H9 (cell line): ENCODE measurements around the gene LMF2. TPM values are rescaled to one million over a fixed set of nuclear protein-coding genes. Genes with fewer than 3 reads are reported as not detected.

Experiments
- DNase-seq: peaks from one replicate; pipeline ENCODE4 v3.0.0-alpha.2; 2017
- H2AFZ ChIP-seq: one replicate; pipeline ENCODE4 v1.6.1; 2013; ENCODE audit warnings: mild to moderate bottlenecking, low read length, control low read depth, moderate library complexity
- H2AK5ac ChIP-seq: 2 replicates; pipeline ENCODE4 v1.6.1; 2013; ENCODE audit warnings: low read length, control low read depth, mixed read lengths; ENCODE audit not compliant: insufficient read length
- H2BK120ac ChIP-seq: one replicate; pipeline ENCODE4 v1.6.1; 2013; ENCODE audit warnings: low read depth, mild to moderate bottlenecking, low read length, control low read depth, inconsistent platforms; ENCODE audit not compliant: poor library complexity, severe bottlenecking
- H2BK12ac ChIP-seq: 2 replicates; pipeline ENCODE4 v1.6.1; 2013; ENCODE audit warnings: low read length, control low read depth, mixed read lengths, low read depth; ENCODE audit not compliant: insufficient read length
- H2BK15ac ChIP-seq: 2 replicates; pipeline ENCODE4 v1.6.1; 2013; ENCODE audit warnings: low read depth, low read length, control low read depth
- H2BK20ac ChIP-seq: one replicate; pipeline ENCODE4 v1.6.1; 2013; ENCODE audit warnings: low read depth, mild to moderate bottlenecking, low read length, control low read depth, inconsistent platforms; ENCODE audit not compliant: poor library complexity, severe bottlenecking
- H2BK5ac ChIP-seq: 2 replicates; pipeline ENCODE4 v1.6.1; 2013; ENCODE audit warnings: low read length, control low read depth, mixed read lengths; ENCODE audit not compliant: insufficient read length
- H3K14ac ChIP-seq: 2 replicates; pipeline ENCODE4 v1.6.1; 2013; ENCODE audit warnings: low read length, control low read depth; ENCODE audit not compliant: insufficient read depth
- H3K18ac ChIP-seq: 2 replicates; pipeline ENCODE4 v1.6.1; 2013; ENCODE audit warnings: low read depth, mild to moderate bottlenecking, mixed read lengths, low read length, control low read depth; ENCODE audit not compliant: insufficient read length
- H3K23ac ChIP-seq: 2 replicates; pipeline ENCODE4 v1.6.1; 2013; ENCODE audit warnings: low read length, control low read depth, mixed read lengths, low read depth; ENCODE audit not compliant: insufficient read length
- H3K23me2 ChIP-seq: 2 replicates; pipeline ENCODE4 v1.6.1; 2013; ENCODE audit warnings: low read depth, mild to moderate bottlenecking, mixed read lengths, low read length, control low read depth; ENCODE audit not compliant: insufficient read length, poor library complexity, severe bottlenecking
- H3K27ac ChIP-seq: 2 replicates; pipeline ENCODE4 v1.5.1; 2013; ENCODE audit warnings: low read length, control low read depth, mixed read lengths, low read depth; ENCODE audit not compliant: insufficient read length
- H3K27me3 ChIP-seq: 2 replicates; pipeline ENCODE4 v1.6.1; 2013; ENCODE audit warnings: low read length, control low read depth, inconsistent platforms; ENCODE audit not compliant: insufficient read depth
- H3K4ac ChIP-seq: 2 replicates; pipeline ENCODE4 v1.6.1; 2013; ENCODE audit warnings: low read depth, mild to moderate bottlenecking, control low read depth, inconsistent platforms, low read length, moderate library complexity
- H3K4me1 ChIP-seq: 2 replicates; pipeline ENCODE4 v1.6.1; 2013; ENCODE audit warnings: low read length, control low read depth, inconsistent platforms; ENCODE audit not compliant: insufficient read depth
- H3K4me2 ChIP-seq: 2 replicates; pipeline ENCODE4 v1.6.1; 2013; ENCODE audit warnings: low read length, control low read depth, mixed read lengths; ENCODE audit not compliant: insufficient read length, insufficient read depth
- H3K56ac ChIP-seq: 2 replicates; pipeline ENCODE4 v1.6.1; 2013; ENCODE audit warnings: low read depth, mild to moderate bottlenecking, mixed read lengths, low read length, control low read depth; ENCODE audit not compliant: insufficient read length
- H3K79me1 ChIP-seq: 2 replicates; pipeline ENCODE4 v1.6.1; 2013; ENCODE audit warnings: low read depth, mild to moderate bottlenecking, moderate library complexity, low read length, control low read depth, inconsistent platforms; ENCODE audit not compliant: insufficient read depth, poor library complexity, severe bottlenecking
- H3K79me2 ChIP-seq: 2 replicates; pipeline ENCODE4 v1.6.1; 2013; ENCODE audit warnings: low read length, control low read depth, inconsistent platforms; ENCODE audit not compliant: insufficient read depth
- H3K9ac ChIP-seq: 2 replicates; pipeline ENCODE4 v1.6.1; 2013; ENCODE audit warnings: low read length, control low read depth, mixed read lengths; ENCODE audit not compliant: insufficient read length; ENCODE audit errors: extremely low read depth
- H3K9me3 ChIP-seq: one replicate; pipeline ENCODE4 v1.6.1; 2013; ENCODE audit warnings: low read depth, low read length, inconsistent platforms; ENCODE audit not compliant: control insufficient read depth
- H3T11ph ChIP-seq: one replicate; pipeline ENCODE4 v1.6.1; 2013; ENCODE audit warnings: mild to moderate bottlenecking, low read length, control low read depth, inconsistent platforms
- H4K20me1 ChIP-seq: one replicate; pipeline ENCODE4 v1.6.1; 2013; ENCODE audit not compliant: control insufficient read depth, insufficient read length, insufficient read depth
- H4K5ac ChIP-seq: 2 replicates; pipeline ENCODE4 v1.6.1; 2013; ENCODE audit warnings: low read depth, mild to moderate bottlenecking, mixed read lengths, low read length, control low read depth; ENCODE audit not compliant: insufficient read length
- H4K8ac ChIP-seq: replicated peaks from 2 replicates; pipeline ENCODE4 v1.6.1; 2013; ENCODE audit warnings: low read length, control low read depth, mixed read lengths, low read depth; ENCODE audit not compliant: insufficient read length
- H4K91ac ChIP-seq: 2 replicates; pipeline ENCODE4 v1.6.1; 2013; ENCODE audit warnings: low read depth, mild to moderate bottlenecking, moderate library complexity, mixed read lengths, low read length, control low read depth; ENCODE audit not compliant: insufficient read length
- H3K27ac Mint-ChIP-seq, 3 experiments: 2 replicates in 2 of 3; 3 replicates in 1 of 3; pipeline ENCODE4 v1.8.0; 2020 to 2021; ENCODE audit warnings: mixed read lengths in 3 of 3, mild to moderate bottlenecking in 1 of 3, moderate library complexity in 1 of 3
- H3K27me3 Mint-ChIP-seq: 2 replicates; pipeline ENCODE4 v1.8.0; 2021; ENCODE audit warnings: low read depth, mild to moderate bottlenecking, moderate library complexity, mixed read lengths
- H3K36me3 Mint-ChIP-seq, 3 experiments: 2 replicates in 2 of 3; 3 replicates in 1 of 3; pipeline ENCODE4 v1.8.0; 2020 to 2021; ENCODE audit warnings: low read depth in 3 of 3, mixed read lengths in 3 of 3; ENCODE audit not compliant: insufficient read depth in 1 of 3
- H3K4me1 Mint-ChIP-seq, 2 experiments: 2 replicates each; pipeline ENCODE4 v1.8.0; 2020; ENCODE audit warnings: mixed read lengths in 2 of 2
- H3K4me3 Mint-ChIP-seq, 2 experiments: 2 replicates in 1 of 2; 3 replicates in 1 of 2; pipeline ENCODE4 v1.8.0; 2020 to 2021; ENCODE audit warnings: mild to moderate bottlenecking in 2 of 2, mixed read lengths in 2 of 2, moderate library complexity in 1 of 2
- H3K9me3 Mint-ChIP-seq, 2 experiments: 2 replicates in 1 of 2; 3 replicates in 1 of 2; pipeline ENCODE4 v1.8.0; 2020; ENCODE audit warnings: mild to moderate bottlenecking in 2 of 2, mixed read lengths in 2 of 2, moderate library complexity in 1 of 2
- WGBS: extraction: QIAGEN DNeasy Blood & Tissue Kit; methylation state at CpG from one replicate; pipeline ENCODE4 v1.1.7; 2013; ENCODE audit warnings: missing lambda C conversion rate, low lambda C conversion rate, mixed read lengths; ENCODE audit not compliant: insufficient read length; ENCODE audit errors: extremely low coverage; 5-methylcytosine and 5-hydroxymethylcytosine counted together
- total RNA-seq: library from RNA; stranded (reverse); gene quantifications from 2 replicates; pipeline ENCODE4 v1.2.1, GENCODE V29; 2021
- TF ChIP-seq, protein P1 (sequence below): fragments of 200-600 bp; sonication (generic); conservative IDR thresholded peaks from 3 replicates; pipeline ENCODE4 v1.8.0; 2021; ENCODE audit warnings: antibody characterized with exemption, mild to moderate bottlenecking

Gene LMF2
- total RNA-seq, 1 experiment from 2014 or later = 43.6 TPM

DNA sequence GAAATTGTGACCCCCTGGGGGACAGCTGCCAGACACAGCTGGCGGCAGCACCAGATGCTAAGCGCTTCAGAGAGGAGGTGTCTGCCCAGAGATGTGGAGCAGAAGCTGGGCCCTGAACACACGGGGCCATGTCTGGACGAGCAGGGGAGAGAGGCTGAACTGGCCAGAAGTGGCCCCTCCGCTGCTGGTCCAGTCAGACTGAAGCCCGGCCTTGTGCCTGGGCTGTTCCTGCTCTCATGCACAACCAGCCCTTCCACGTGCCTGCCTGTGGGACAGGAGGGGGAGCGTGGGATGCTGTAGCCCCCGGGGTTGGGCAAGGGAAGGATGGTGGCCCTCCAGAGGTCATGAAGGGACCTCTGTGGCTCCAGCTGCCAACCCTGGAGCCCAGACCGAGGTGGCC is 24.4 kb downstream of the LMF2 start:
- Histone ChIP-seq H4K91ac (no peak overlapping the region), H3K9me3 (no peaks in the 10 kb centered on the region), H3K4ac (no peak overlapping the region), H3K27me3 (peaks cover 9% of the 10 kb centered on the region; the same call in 1 of the 2 replicates), H3K18ac (no peak overlapping the region), H3K4me1 (no peaks in the 10 kb centered on the region), H2BK15ac (no peak overlapping the region), H3K79me1 (no peaks in the 10 kb centered on the region), H4K20me1 (no peaks in the 10 kb centered on the region), H4K8ac (no peak overlapping the region), H2BK120ac (no peak overlapping the region), H4K5ac (no peak overlapping the region), H2AFZ (no peak overlapping the region), H3K14ac (no peak overlapping the region; the same call in 1 of the 2 replicates), H3K27ac (no peak overlapping the region), H3K23me2 (peaks cover 7% of the 10 kb centered on the region), H3T11ph (no peak overlapping the region), H2BK12ac (no peak overlapping the region), H3K56ac (no peak overlapping the region), H3K79me2 (no peaks in the 10 kb centered on the region), H2BK5ac (no peak overlapping the region), H3K23ac (no peak overlapping the region), H3K9ac (no peak overlapping the region), H2BK20ac (no peak overlapping the region), H2AK5ac (no peak overlapping the region), H3K4me2 (no peak overlapping the region)
- Mint-ChIP-seq H3K4me1 (peaks cover 3 to 9% of the 10 kb centered on the region in 2 experiments; a peak in 3 of 4 replicates), H3K36me3 (peaks cover 0 to 2% (median 0%) of the 10 kb centered on the region in 3 experiments; a peak in 1 of 7 replicates), H3K9me3 (no peaks in the 10 kb centered on the region), H3K4me3 (no peak overlapping the region; a peak in 1 of 5 replicates), H3K27ac (no peak overlapping the region), H3K27me3 (peaks cover 31% of the 10 kb centered on the region)
- TF ChIP-seq, protein P1, sequence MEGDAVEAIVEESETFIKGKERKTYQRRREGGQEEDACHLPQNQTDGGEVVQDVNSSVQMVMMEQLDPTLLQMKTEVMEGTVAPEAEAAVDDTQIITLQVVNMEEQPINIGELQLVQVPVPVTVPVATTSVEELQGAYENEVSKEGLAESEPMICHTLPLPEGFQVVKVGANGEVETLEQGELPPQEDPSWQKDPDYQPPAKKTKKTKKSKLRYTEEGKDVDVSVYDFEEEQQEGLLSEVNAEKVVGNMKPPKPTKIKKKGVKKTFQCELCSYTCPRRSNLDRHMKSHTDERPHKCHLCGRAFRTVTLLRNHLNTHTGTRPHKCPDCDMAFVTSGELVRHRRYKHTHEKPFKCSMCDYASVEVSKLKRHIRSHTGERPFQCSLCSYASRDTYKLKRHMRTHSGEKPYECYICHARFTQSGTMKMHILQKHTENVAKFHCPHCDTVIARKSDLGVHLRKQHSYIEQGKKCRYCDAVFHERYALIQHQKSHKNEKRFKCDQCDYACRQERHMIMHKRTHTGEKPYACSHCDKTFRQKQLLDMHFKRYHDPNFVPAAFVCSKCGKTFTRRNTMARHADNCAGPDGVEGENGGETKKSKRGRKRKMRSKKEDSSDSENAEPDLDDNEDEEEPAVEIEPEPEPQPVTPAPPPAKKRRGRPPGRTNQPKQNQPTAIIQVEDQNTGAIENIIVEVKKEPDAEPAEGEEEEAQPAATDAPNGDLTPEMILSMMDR = no peak
- no peak for DNase-seq
- no CpG with 5 or more reads among the region's 10 CpGs for WGBS
